ENCODE data around the gene ZNF76. TPM values are rescaled to one million over a fixed set of nuclear protein-coding genes. Genes with fewer than 3 reads are reported as not detected.

Gene ZNF76
- total and polyA plus RNA-seq, 9 of the 15 experiments (the other 6 are each of a cell fraction or from before 2014, with no cell fraction given), result 1.2 to 17.8 (median 10.7) TPM

DNA sequence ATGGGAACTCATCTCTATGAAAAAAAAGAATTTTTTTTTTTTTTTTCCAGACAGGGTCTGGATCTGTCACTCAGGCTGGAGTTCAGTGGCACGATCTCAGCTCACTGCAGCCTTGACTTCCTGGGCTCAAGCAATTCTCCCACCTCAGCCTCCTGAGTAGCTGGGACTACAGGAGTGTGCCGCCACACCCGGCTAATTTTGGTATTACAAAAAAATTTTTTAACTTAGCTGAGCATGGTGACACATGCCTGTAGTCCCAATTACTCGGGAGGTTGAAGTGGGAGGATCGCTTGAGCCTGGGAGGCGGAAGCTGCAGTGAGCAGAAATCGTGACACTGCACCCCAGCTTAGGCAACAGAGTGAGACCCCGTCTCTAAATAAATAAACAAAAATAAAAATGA lies 45.6 kb downstream of the ZNF76 start (continued):
- TF ChIP-seq, protein P1, sequence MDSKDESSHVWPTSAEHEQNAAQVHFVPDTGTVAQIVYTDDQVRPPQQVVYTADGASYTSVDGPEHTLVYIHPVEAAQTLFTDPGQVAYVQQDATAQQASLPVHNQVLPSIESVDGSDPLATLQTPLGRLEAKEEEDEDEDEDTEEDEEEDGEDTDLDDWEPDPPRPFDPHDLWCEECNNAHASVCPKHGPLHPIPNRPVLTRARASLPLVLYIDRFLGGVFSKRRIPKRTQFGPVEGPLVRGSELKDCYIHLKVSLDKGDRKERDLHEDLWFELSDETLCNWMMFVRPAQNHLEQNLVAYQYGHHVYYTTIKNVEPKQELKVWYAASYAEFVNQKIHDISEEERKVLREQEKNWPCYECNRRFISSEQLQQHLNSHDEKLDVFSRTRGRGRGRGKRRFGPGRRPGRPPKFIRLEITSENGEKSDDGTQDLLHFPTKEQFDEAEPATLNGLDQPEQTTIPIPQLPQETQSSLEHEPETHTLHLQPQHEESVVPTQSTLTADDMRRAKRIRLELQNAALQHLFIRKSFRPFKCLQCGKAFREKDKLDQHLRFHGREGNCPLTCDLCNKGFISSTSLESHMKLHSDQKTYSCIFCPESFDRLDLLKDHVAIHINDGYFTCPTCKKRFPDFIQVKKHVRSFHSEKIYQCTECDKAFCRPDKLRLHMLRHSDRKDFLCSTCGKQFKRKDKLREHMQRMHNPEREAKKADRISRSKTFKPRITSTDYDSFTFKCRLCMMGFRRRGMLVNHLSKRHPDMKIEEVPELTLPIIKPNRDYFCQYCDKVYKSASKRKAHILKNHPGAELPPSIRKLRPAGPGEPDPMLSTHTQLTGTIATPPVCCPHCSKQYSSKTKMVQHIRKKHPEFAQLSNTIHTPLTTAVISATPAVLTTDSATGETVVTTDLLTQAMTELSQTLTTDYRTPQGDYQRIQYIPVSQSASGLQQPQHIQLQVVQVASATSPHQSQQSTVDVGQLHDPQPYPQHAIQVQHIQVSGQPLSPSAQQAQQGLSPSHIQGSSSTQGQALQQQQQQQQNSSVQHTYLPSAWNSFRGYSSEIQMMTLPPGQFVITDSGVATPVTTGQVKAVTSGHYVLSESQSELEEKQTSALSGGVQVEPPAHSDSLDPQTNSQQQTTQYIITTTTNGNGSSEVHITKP (IDR thresholded peaks at IDR 0.05; ENCODE audit: partially characterized antibody), result no peak
- TF ChIP-seq, protein P2, sequence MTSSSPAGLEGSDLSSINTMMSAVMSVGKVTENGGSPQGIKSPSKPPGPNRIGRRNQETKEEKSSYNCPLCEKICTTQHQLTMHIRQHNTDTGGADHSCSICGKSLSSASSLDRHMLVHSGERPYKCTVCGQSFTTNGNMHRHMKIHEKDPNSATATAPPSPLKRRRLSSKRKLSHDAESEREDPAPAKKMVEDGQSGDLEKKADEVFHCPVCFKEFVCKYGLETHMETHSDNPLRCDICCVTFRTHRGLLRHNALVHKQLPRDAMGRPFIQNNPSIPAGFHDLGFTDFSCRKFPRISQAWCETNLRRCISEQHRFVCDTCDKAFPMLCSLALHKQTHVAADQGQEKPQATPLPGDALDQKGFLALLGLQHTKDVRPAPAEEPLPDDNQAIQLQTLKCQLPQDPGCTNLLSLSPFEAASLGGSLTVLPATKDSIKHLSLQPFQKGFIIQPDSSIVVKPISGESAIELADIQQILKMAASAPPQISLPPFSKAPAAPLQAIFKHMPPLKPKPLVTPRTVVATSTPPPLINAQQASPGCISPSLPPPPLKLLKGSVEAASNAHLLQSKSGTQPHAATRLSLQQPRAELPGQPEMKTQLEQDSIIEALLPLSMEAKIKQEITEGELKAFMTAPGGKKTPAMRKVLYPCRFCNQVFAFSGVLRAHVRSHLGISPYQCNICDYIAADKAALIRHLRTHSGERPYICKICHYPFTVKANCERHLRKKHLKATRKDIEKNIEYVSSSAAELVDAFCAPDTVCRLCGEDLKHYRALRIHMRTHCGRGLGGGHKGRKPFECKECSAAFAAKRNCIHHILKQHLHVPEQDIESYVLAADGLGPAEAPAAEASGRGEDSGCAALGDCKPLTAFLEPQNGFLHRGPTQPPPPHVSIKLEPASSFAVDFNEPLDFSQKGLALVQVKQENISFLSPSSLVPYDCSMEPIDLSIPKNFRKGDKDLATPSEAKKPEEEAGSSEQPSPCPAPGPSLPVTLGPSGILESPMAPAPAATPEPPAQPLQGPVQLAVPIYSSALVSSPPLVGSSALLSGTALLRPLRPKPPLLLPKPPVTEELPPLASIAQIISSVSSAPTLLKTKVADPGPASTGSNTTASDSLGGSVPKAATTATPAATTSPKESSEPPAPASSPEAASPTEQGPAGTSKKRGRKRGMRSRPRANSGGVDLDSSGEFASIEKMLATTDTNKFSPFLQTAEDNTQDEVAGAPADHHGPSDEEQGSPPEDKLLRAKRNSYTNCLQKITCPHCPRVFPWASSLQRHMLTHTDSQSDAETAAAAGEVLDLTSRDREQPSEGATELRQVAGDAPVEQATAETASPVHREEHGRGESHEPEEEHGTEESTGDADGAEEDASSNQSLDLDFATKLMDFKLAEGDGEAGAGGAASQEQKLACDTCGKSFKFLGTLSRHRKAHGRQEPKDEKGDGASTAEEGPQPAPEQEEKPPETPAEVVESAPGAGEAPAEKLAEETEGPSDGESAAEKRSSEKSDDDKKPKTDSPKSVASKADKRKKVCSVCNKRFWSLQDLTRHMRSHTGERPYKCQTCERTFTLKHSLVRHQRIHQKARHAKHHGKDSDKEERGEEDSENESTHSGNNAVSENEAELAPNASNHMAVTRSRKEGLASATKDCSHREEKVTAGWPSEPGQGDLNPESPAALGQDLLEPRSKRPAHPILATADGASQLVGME (CRISPR knock-in tag; IDR thresholded peaks at IDR 0.05), result no peak
- TF ChIP-seq, protein P3, sequence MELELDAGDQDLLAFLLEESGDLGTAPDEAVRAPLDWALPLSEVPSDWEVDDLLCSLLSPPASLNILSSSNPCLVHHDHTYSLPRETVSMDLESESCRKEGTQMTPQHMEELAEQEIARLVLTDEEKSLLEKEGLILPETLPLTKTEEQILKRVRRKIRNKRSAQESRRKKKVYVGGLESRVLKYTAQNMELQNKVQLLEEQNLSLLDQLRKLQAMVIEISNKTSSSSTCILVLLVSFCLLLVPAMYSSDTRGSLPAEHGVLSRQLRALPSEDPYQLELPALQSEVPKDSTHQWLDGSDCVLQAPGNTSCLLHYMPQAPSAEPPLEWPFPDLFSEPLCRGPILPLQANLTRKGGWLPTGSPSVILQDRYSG (tag; conservative IDR thresholded peaks at IDR 0.05; ENCODE audit: low read depth), result no peak
- no peak for TF ChIP-seq CTBP1 (IDR thresholded peaks at IDR 0.05; ENCODE audit: borderline replicate concordance)
- TF ChIP-seq, protein P4, sequence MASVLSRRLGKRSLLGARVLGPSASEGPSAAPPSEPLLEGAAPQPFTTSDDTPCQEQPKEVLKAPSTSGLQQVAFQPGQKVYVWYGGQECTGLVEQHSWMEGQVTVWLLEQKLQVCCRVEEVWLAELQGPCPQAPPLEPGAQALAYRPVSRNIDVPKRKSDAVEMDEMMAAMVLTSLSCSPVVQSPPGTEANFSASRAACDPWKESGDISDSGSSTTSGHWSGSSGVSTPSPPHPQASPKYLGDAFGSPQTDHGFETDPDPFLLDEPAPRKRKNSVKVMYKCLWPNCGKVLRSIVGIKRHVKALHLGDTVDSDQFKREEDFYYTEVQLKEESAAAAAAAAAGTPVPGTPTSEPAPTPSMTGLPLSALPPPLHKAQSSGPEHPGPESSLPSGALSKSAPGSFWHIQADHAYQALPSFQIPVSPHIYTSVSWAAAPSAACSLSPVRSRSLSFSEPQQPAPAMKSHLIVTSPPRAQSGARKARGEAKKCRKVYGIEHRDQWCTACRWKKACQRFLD (CRISPR knock-in tag; IDR thresholded peaks at IDR 0.05), result no peak
- TF ChIP-seq PPARD (CRISPR knock-in tag; IDR thresholded peaks at IDR 0.05), result no peak
- TF ChIP-seq, protein P5, sequence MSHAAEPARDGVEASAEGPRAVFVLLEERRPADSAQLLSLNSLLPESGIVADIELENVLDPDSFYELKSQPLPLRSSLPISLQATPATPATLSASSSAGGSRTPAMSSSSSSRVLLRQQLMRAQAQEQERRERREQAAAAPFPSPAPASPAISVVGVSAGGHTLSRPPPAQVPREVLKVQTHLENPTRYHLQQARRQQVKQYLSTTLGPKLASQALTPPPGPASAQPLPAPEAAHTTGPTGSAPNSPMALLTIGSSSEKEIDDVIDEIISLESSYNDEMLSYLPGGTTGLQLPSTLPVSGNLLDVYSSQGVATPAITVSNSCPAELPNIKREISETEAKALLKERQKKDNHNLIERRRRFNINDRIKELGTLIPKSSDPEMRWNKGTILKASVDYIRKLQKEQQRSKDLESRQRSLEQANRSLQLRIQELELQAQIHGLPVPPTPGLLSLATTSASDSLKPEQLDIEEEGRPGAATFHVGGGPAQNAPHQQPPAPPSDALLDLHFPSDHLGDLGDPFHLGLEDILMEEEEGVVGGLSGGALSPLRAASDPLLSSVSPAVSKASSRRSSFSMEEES (CRISPR knock-in tag; IDR thresholded peaks at IDR 0.05), result no peak
- no peak for TF ChIP-seq TCF7L2 (IDR thresholded peaks at IDR 0.05; ENCODE audit: low read depth, low read length)
- TF ChIP-seq ZBED1 (IDR thresholded peaks at IDR 0.05), result no peak
- TF ChIP-seq, protein P6, sequence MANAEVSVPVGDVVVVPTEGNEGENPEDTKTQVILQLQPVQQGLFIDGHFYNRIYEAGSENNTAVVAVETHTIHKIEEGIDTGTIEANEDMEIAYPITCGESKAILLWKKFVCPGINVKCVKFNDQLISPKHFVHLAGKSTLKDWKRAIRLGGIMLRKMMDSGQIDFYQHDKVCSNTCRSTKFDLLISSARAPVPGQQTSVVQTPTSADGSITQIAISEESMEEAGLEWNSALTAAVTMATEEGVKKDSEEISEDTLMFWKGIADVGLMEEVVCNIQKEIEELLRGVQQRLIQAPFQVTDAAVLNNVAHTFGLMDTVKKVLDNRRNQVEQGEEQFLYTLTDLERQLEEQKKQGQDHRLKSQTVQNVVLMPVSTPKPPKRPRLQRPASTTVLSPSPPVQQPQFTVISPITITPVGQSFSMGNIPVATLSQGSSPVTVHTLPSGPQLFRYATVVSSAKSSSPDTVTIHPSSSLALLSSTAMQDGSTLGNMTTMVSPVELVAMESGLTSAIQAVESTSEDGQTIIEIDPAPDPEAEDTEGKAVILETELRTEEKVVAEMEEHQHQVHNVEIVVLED (CRISPR knock-in tag; IDR thresholded peaks at IDR 0.05), result no peak
- no peak for TF ChIP-seq EHMT2 (IDR thresholded peaks at IDR 0.05)
- no peak for TF ChIP-seq ZC3H11A (IDR thresholded peaks at IDR 0.05; ENCODE audit: low read depth, low read length)

Measured in K562 (cell line).